Measurements from ENCODE around the gene IL21R.
"Not testable (repeated sequence)": the region's sequence is repeated elsewhere in the genome, so short reads cannot be mapped to it uniquely, and the experiment has no call there.

IL21R gene

GRCh38 chr16:27428026-27428785 is 26.2 kb downstream of the IL21R start:
- no peak for DNase-seq (ENCODE audit: low read depth)

DNA sequence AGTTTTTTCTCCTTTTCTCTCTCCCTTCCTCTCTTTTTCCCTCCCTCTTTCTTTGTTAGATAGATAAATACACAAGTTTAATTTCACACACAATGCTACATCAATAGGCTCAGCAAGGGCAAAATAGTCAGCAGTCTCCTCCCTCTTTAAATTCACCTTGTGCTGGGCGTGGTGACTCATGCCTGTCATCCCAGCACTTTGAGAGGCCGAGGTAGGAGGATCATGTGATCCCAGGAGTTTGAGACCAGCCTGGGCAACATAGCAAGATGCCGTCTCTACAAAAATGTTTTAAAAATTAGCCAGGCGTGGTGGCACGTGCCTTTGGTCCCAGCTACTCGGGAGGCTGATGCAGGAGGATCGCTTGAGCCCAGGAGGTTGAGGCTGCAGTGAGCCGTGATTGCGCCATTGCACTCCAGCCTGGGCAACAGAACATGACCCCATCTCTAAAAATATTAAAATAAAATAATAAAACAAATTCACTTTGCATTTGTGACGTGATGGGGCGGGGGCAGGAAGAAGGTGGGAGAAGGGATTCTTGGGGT is 27.4 kb downstream of the IL21R start:
- DNase-seq (ENCODE audit: low read depth) = no peak

DNA sequence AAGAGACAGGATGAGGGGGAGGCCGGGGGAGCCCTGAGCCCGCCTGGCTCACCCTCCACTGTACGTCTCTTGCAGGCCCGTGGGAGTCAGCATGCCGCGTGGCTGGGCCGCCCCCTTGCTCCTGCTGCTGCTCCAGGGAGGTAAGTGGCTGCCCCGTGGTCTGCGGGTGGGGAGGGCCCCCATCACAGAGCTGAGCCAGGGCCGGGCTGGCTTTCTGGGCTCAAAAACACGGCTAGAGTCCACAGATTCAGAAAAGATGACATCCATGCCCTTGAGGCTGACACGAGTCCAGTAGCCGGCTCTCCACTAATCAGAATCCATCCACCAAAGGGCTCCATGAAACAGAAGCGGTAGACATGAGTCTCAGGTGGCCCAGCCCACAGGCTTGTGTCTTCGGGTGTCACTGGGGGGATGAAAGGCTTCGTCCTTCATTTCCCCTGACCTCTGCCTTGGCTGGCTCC is 28.0 kb downstream of the IL21R start:
- no peak for DNase-seq (ENCODE audit: low read depth)

DNA sequence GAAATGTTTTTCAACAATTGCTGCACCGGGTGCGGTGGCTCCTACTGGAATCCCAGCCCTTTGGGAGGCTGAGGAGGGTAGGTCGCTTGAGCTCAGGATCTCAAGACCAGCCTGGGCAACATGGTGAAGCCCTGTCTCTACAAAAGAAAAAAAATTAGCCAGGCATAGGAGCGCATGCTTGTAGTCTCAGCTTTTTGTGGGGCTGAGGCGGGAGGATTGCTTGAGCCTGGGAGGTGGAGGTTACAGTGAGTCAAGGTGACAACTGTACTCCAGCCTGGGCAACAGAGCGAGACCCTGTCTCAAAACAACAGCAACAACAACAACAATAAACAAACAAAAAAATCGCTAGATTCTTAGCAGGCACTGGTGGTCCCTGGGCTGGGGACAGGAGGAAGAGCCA is 28.5 kb downstream of the IL21R start:
- no peak for DNase-seq (ENCODE audit: low read depth)

GRCh38 chr16:27430923-27431484 is 29.0 kb downstream of the IL21R start:
- DNase-seq (ENCODE audit: low read depth) = no peak

- DNase-seq (ENCODE audit: low read depth) = no peak
Observed at GRCh38 chr16:27431773-27432532, 30.0 kb downstream of the IL21R start.

DNA sequence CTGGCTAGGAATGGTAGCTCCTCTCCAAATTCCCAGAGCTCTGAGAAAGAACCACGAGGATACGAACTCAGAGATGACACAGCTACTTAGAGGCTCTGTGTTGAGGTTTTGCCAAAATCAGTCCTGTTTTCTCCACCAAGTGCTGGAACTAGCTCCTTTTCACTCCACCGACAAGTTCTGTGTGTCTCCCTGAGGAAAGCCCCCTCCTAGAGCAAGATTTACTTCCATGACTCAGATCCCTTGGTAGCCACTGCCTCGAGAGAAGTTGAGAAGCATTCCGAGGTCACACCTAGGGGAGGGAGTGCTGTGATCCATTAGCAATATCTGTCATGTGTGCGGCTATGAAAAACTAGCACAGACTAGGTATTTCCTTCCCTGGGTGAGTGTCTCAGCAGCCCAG is 30.6 kb downstream of the IL21R start:
- DNase-seq (ENCODE audit: low read depth) = no peak

- DNase-seq (ENCODE audit: low read depth) = not testable (repeated sequence)
Observed at GRCh38 chr16:27433191-27433590, 31.2 kb downstream of the IL21R start.

- DNase-seq (ENCODE audit: low read depth) = no peak
Observed at GRCh38 chr16:27433636-27434035, 31.7 kb downstream of the IL21R start.

- no peak for DNase-seq (ENCODE audit: low read depth)
Observed at GRCh38 chr16:27434141-27435051, 32.4 kb downstream of the IL21R start.

GRCh38 chr16:27435146-27435545 is 33.2 kb downstream of the IL21R start:
- not testable (repeated sequence) for DNase-seq (ENCODE audit: low read depth)

GRCh38 chr16:27436065-27436464 is 34.1 kb downstream of the IL21R start:
- no peak for DNase-seq (ENCODE audit: low read depth)

GRCh38 chr16:27436921-27437650 is 35.1 kb downstream of the IL21R start:
- no peak for DNase-seq (ENCODE audit: low read depth)

- DNase-seq (ENCODE audit: low read depth) = no peak
Observed at GRCh38 chr16:27437946-27438345, 36.0 kb downstream of the IL21R start.

GRCh38 chr16:27439271-27440018 is 37.5 kb downstream of the IL21R start:
- DNase-seq (ENCODE audit: low read depth) = no peak

DNA sequence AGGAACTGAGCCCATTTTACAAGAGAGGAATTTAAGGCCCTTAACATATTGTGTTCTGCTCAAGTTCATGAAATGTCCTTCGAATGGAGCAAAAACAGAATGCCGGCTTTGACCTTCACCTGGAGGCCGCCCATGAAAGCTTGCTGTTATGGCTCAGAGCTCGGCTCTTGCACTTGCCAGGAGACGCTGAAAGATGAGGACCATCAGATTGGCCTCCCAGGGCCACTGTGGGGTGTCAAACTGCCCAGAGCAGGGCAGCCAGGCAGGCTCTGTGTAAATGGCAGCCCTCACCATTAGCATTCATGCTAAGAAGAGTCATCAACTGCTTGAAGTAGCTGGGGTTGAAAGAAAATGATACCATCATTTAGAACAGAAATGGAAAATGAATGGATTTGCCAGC is 39.3 kb downstream of the IL21R start:
- no peak for DNase-seq (ENCODE audit: low read depth)

DNA sequence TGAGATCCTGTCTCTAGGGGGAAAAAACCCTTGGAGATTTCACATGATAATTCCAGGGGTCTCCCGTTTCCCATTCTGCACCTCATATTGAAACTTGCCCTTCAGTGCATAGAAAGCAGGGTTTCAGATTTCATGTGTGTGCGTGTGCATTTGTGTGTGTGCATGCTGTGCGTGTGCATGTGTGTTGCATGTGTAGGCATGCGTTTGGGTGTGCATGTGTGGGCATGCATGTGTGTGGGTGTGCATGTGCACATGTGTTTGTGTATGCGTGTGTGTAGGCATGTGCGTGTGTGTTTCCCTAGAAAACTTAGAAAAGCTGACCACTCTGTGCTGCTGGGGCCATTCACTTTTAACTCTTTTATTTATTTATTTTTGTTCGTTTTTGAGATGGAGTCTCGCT is 40.0 kb downstream of the IL21R start:
- no peak for DNase-seq (ENCODE audit: low read depth)

DNA sequence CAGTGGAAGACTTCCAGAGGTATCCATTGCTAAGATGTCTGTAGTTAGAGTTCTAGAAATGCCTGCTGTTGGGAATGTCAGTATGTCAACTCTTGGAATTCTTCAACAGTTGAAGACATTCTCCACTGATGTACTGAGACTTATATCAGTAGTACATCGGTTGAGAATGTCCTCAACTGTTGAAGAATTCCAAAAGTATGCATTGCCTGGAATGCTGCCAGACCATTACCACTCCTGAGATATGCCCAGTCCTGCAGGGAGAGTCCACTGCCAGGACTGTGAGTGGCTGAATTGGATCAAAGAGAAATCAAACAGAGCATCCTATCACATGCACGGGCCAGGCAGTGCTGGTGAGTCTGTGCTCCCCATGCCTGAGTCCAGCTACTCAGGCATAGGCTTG is 42.0 kb downstream of the IL21R start:
- no peak for DNase-seq (ENCODE audit: low read depth)

- DNase-seq (ENCODE audit: low read depth) = no peak
Observed at GRCh38 chr16:27444470-27444869, 42.5 kb downstream of the IL21R start.

- DNase-seq (ENCODE audit: low read depth) = no peak
Observed at GRCh38 chr16:27445502-27446175, 43.7 kb downstream of the IL21R start.
